GM12878 (cell line): Measurements from ENCODE around the gene CYP27A1. TPM values are rescaled to one million over a fixed set of nuclear protein-coding genes. Genes with fewer than 3 reads are reported as not detected.

Source experiments
- ATAC-seq: fragments of 200-7000 bp; cut with Tn5 transposase; 3 replicates; pipeline ENCODE4 v1.9.1; 2020; ENCODE audit warnings: mild to moderate bottlenecking, moderate library complexity
- BruUV-seq: library from RNA; stranded (reverse); fragments of 400-500 nt; replicated peaks from 2 replicates; lab custom pipeline; 2021; lab: Mats Ljungman, UMichigan
- CTCF ChIA-PET: fragments of 300-600 bp; sonication (Branson Sonifier 250); formaldehyde crosslinking; extraction: SDS; loops from one replicate; lab custom pipeline; 2021; ENCODE audit warnings: inconsistent platforms; lab: Yijun Ruan, JAX
- POLR2A ChIA-PET: fragments of 350-600 bp; formaldehyde crosslinking; extraction: SDS; loops from one replicate; lab custom pipeline; 2021; ENCODE audit warnings: inconsistent platforms; lab: Charles Lee
- RAD21 ChIA-PET: fragments of 300-600 bp; sonication (Branson Sonifier 250); formaldehyde crosslinking; loops from one replicate; lab custom pipeline; 2023; ENCODE audit warnings: antibody characterized with exemption; ENCODE audit not compliant: unreplicated experiment; lab: Charles Lee
- SMC1A ChIA-PET: fragments of 300-600 bp; sonication (Branson Sonifier 250); formaldehyde crosslinking; loops from one replicate; lab custom pipeline; 2023; ENCODE audit not compliant: unreplicated experiment, uncharacterized antibody; lab: Charles Lee
- DNase-seq: peaks from one replicate; pipeline ENCODE4 v3.0.0-alpha.2; 2011; ENCODE audit warnings: low read depth, low spot score
- FAIRE-seq: peaks from 3 replicates; lab custom pipeline; 2011; peaks lifted over from hg19 to GRCh38; lab: Jason Lieb, UNC
- H2AFZ ChIP-seq: 2 replicates; pipeline ENCODE4 v1.6.0; 2011; ENCODE audit warnings: low read depth, low read length, control low read depth; ENCODE audit not compliant: control insufficient read depth
- H3K27ac ChIP-seq: 2 replicates; pipeline ENCODE4 v1.5.1; 2011; ENCODE audit warnings: control low read depth; ENCODE audit not compliant: control insufficient read depth, insufficient read depth
- H3K27me3 ChIP-seq, 2 experiments: replicated peaks in 1 of 2; 2 replicates each; pipeline versions ENCODE4 v1.6.0 to v1.6.1; 2011; ENCODE audit warnings: low read length in 1 of 2; ENCODE audit not compliant: control insufficient read depth in 2 of 2, insufficient read depth in 2 of 2
- H3K36me3 ChIP-seq, 2 experiments: 2 replicates each; pipeline ENCODE4 v1.5.1; 2011; ENCODE audit warnings: low read length in 1 of 2; ENCODE audit not compliant: control insufficient read depth in 2 of 2, insufficient read depth in 2 of 2
- H3K4me1 ChIP-seq: 2 replicates; pipeline ENCODE4 v1.6.1; 2011; ENCODE audit warnings: mild to moderate bottlenecking, low read length, moderate library complexity, mixed read lengths; ENCODE audit not compliant: control insufficient read depth, insufficient read depth
- H3K4me2 ChIP-seq: 2 replicates; pipeline ENCODE4 v1.6.0; 2011; ENCODE audit warnings: control low read depth; ENCODE audit not compliant: control insufficient read depth, insufficient read depth
- H3K4me3 ChIP-seq: fragments of 200-600 bp; sonication (generic); 2 replicates; pipeline ENCODE4 v1.5.1; 2016
- H3K79me2 ChIP-seq: 2 replicates; pipeline ENCODE4 v1.6.0; 2011; ENCODE audit warnings: low read length; ENCODE audit not compliant: control insufficient read depth, insufficient read depth
- H3K9ac ChIP-seq: 2 replicates; pipeline ENCODE4 v1.8.0; 2011; ENCODE audit warnings: low read length, control low read depth, mixed read lengths; ENCODE audit not compliant: control insufficient read depth, insufficient read depth
- H3K9me3 ChIP-seq: replicated peaks from 3 replicates; pipeline ENCODE4 v1.5.1; 2011; ENCODE audit warnings: mild to moderate bottlenecking, low read length; ENCODE audit not compliant: control insufficient read depth, insufficient read depth
- H4K20me1 ChIP-seq: 2 replicates; pipeline ENCODE4 v1.6.0; 2011; ENCODE audit not compliant: control insufficient read depth, insufficient read depth
- CEBPB ChIP-seq, 2 experiments: fragments of 150-350 bp in 1 of 2; IDR thresholded peaks; 2 replicates each; pipeline ENCODE4 v1.6.1; 2012 to 2014; ENCODE audit warnings: low read depth in 2 of 2, low read length in 2 of 2, borderline replicate concordance in 1 of 2, inconsistent platforms in 1 of 2
- CREB1 ChIP-seq: IDR thresholded peaks from 2 replicates; pipeline ENCODE4 v1.6.1; 2012; ENCODE audit warnings: low read depth, mild to moderate bottlenecking, inconsistent platforms
- E2F8 ChIP-seq: fragments of 450-650 bp; IDR thresholded peaks from 2 replicates; pipeline ENCODE4 v1.6.1; 2018; ENCODE audit warnings: mild to moderate bottlenecking, low read depth, moderate library complexity; ENCODE audit not compliant: partially characterized antibody
- FOXK2 ChIP-seq: fragments of 450-650 bp; IDR thresholded peaks from 2 replicates; pipeline ENCODE4 v1.6.1; 2017; ENCODE audit warnings: mild to moderate bottlenecking, moderate library complexity
- IKZF1 ChIP-seq: fragments of 450-650 bp; conservative IDR thresholded peaks from 2 replicates; pipeline ENCODE4 v1.6.1; 2017; ENCODE audit warnings: antibody characterized with exemption, mild to moderate bottlenecking
- KLF5 ChIP-seq: fragments of 450-650 bp; IDR thresholded peaks from 2 replicates; pipeline ENCODE4 v1.6.1; 2014; ENCODE audit warnings: mild to moderate bottlenecking; ENCODE audit not compliant: partially characterized antibody
- POLR2AphosphoS5 ChIP-seq: IDR thresholded peaks from 2 replicates; pipeline ENCODE4 v1.6.1; 2011; ENCODE audit warnings: mild to moderate bottlenecking, low read length, inconsistent platforms
- POU2F2 ChIP-seq: IDR thresholded peaks from 3 replicates; pipeline ENCODE4 v1.6.1; 2011; ENCODE audit warnings: low read depth, mild to moderate bottlenecking, low read length, borderline replicate concordance
- RELB ChIP-seq: fragments of 450-650 bp; IDR thresholded peaks from 2 replicates; pipeline ENCODE4 v1.6.1; 2017; ENCODE audit warnings: low read depth, mild to moderate bottlenecking, moderate library complexity
- RUNX3 ChIP-seq: IDR thresholded peaks from 2 replicates; pipeline ENCODE4 v1.6.1; 2012; ENCODE audit warnings: low read length, inconsistent platforms
- SPI1 ChIP-seq: IDR thresholded peaks from 2 replicates; pipeline ENCODE4 v1.6.1; 2011; ENCODE audit warnings: low read depth, mild to moderate bottlenecking, low read length, moderate library complexity, borderline replicate concordance; ENCODE audit not compliant: insufficient read depth
- ZNF687 ChIP-seq: fragments of 450-650 bp; IDR thresholded peaks from 2 replicates; pipeline ENCODE4 v1.6.1; 2017; ENCODE audit warnings: mild to moderate bottlenecking, moderate library complexity
- WGBS: methylation state at CpG from one replicate; pipeline ENCODE4 v1.1.6; 2016; ENCODE audit warnings: low lambda C conversion rate; ENCODE audit not compliant: insufficient replicate concordance, insufficient coverage; ENCODE audit errors: missing lambda C conversion rate; 5-methylcytosine and 5-hydroxymethylcytosine counted together
- in situ Hi-C: fragments of 300-500 bp; cut with MboI; formaldehyde crosslinking; loops from 9 replicates; pipeline ENCODE4 v1.14.3; 2018; ENCODE audit warnings: mixed read lengths
- intact Hi-C: fragments of 100-400 bp; cut with micrococcal nuclease; formaldehyde crosslinking; loops from one replicate; pipeline ENCODE4 v1.14.2; 2022; ENCODE audit not compliant: unreplicated experiment
- polyA plus RNA-seq, 11 experiments: library from polyadenylated mRNA; depleted of rRNA in 4 of 11; unstranded in 6 of 11; stranded (reverse) in 5 of 11; fragments of >200 nt; fragmentation: Nextera tagmentation in 4 of 11; fragmentation: Illumina TruSeq in 1 of 11; extraction: Ambion mirVana in 4 of 11; extraction: Trizol in 1 of 11; gene quantifications; 1 replicate in 1 of 11; 2 replicates in 10 of 11; pipeline versions ENCODE4 v1.2.1 to v1.2.3, GENCODE V29; 2011 to 2016; ENCODE audit warnings: inconsistent platforms in 2 of 11, missing spikeins in 2 of 11, low read depth in 1 of 11
- total RNA-seq, 4 experiments: library from RNA; depleted of rRNA in 3 of 4; stranded (reverse); fragments of >200 nt in 3 of 4; fragmentation: Illumina TruSeq in 1 of 4; extraction: Trizol in 1 of 4; gene quantifications; 2 replicates each; pipeline versions ENCODE4 v1.2.1 to v1.2.3, GENCODE V29; 2013 to 2021

The CYP27A1 gene
- total and polyA plus RNA-seq, 10 of the 15 experiments (the other 5 are each of a cell fraction or from before 2014, with no cell fraction given): 0.11 to 0.72 (median 0.18) TPM; not detected in 2

- in situ Hi-C loops: no loop called here
- ATAC-seq (peak; percentile 99), FAIRE-seq (no peak), DNase-seq (peak; percentile 44)
- Histone ChIP-seq H3K4me3 (no peak overlapping the region), H3K79me2 (peaks cover 15% of the 10 kb centered on the region), H3K4me1 (peaks cover 12% of the 10 kb centered on the region), H2AFZ (no peak overlapping the region; the same call in 1 of the 2 replicates), H3K9ac (peak overlapping the region; percentile 16; the same call in 1 of the 2 replicates), H3K36me3 (peaks cover 4 to 11% of the 10 kb centered on the region in 2 experiments; a peak in 2 of 4 replicates), H3K27me3 (no peaks in the 10 kb centered on the region), H4K20me1 (no peaks in the 10 kb centered on the region), H3K9me3 (no peaks in the 10 kb centered on the region; the same call in 2 of the 3 replicates), H3K27ac (peak overlapping the region; percentile 72), H3K4me2 (peak overlapping the region; percentile 66)
- ChIA-PET SMC1A (interaction anchor here (0.6 to 1.3 kb wide), 3 partner anchors 11 to 107 kb away, joined by 3 to 6 read pairs (median 3); no protein-coding TSS in a partner anchor), CTCF (interaction anchor here (1.3 to 2.1 kb wide), 2 partner anchors 11 kb away, joined by 3 to 6 read pairs; no protein-coding TSS in a partner anchor), RAD21 (no interaction called here), POLR2A (interaction anchor here (3.4 kb wide), 1 partner anchor 11 kb away, joined by 10 read pairs; no protein-coding TSS in a partner anchor)
- intact Hi-C loops: no loop called here
- BruUV-seq: no TSS peak
- 83% methylated on average over 6 of the region's 6 CpGs for WGBS
- TF ChIP-seq E2F8 (no peak), RUNX3 (peak; percentile 61), POLR2AphosphoS5 (0 out of 2 replicates have a peak, but pooled peaks have one; percentile 20), KLF5 (no peak), IKZF1 (0 out of 2 replicates have a peak, but pooled peaks have one; percentile 10), SPI1 (peak; percentile 52; the same call in 1 of the 2 replicates), FOXK2 (peak; percentile 29; the same call in 1 of the 2 replicates), CEBPB (IDR thresholded peaks at IDR 0.05; ENCODE audit: borderline replicate concordance in 1 of 2, low read depth in 2 of 2, low read length in 2 of 2) (peak in 1 of 2 experiments; percentile 26; a peak in 1 of 4 replicates), POU2F2 (no peak), RELB (peak; percentile 46; the same call in 1 of the 2 replicates), CREB1 (peak; percentile 36; the same call in 1 of the 2 replicates), ZNF687 (peak; percentile 55; the same call in 1 of the 2 replicates)
These were observed 48.6 kb upstream of the CYP27A1 start for GRCh38 chr2:218733171-218734021.
